SK-N-SH treated with all-trans-retinoic acid at 6 μM for 48 hours (cell line): Measurements from ENCODE around the gene VPS13D.

Experiments
- ARNTL ChIP-seq: fragments of 450-650 bp; formaldehyde crosslinking; IDR thresholded peaks from 2 replicates; pipeline ENCODE4 v1.5.0; 2020; ENCODE audit warnings: low read depth, mild to moderate bottlenecking, moderate library complexity, borderline replicate concordance
- GLIS3 ChIP-seq: fragments of 250-450 bp; sonication (Bioruptor Pico); IDR thresholded peaks from 2 replicates; pipeline ENCODE4 v1.5.0; 2020; ENCODE audit warnings: mild to moderate bottlenecking, moderate library complexity
- OSR1 ChIP-seq: fragments of 250-450 bp; sonication (Bioruptor Pico); IDR thresholded peaks from 2 replicates; pipeline ENCODE4 v1.8.0; 2022; ENCODE audit warnings: moderate library complexity, mild to moderate bottlenecking, inconsistent platforms
- TF ChIP-seq, protein P1 (sequence below): fragments of 250-450 bp; sonication (Bioruptor Pico); IDR thresholded peaks from 2 replicates; pipeline ENCODE4 v1.8.0; 2020; ENCODE audit warnings: mild to moderate bottlenecking, moderate library complexity, borderline replicate concordance
- TF ChIP-seq, protein P2 (sequence below): fragments of 250-450 bp; sonication (Bioruptor Pico); IDR thresholded peaks from 2 replicates; pipeline ENCODE4 v1.5.0; 2020; ENCODE audit warnings: mild to moderate bottlenecking, moderate library complexity

DNA sequence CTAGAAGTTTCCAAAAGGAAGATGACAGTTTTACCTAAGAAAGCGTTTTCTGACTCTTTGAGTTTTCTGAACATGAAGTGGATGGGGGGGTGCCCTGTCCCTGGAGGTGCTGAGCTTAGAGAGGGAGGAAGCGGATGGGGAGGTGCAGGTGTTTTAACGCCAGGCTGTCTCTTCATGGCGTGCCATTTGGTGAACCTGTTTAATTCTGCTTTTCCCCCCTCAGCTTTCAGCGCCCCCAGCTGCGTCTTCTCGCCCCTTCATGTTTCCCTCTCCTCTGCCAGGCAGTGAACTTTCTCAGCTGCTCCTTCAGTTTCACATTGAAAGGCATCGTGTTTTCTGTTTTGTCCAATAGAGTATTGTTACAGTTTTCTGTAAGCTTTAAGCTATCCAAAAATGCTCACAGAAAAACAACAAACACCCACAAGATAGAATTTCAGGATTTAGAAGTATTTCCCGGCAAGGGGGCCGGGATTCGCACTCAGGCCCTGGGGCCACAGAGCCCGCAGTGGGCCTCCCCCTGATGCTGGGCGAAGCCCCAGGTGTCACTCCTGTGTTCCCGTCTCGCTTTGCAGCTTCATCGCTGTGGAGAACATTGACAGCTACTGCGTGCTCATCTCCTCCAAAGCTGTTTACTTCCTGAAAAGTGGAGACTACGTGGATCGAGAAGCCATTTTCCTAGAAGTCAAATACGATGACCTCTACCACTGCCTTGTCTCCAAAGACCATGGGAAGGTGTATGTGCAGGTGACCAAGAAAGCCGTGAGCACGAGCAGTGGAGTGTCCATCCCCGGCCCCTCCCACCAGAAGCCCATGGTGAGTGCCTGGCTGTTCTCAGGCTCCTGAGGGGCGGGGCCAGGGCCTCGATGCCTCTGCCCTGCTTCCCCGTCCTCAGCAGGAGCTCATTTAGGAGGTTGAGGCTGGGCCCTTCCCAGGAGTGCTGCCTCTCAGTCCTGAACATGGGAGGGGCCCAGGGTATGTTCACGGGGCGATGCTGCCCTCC lies 276.8 kb downstream of the VPS13D start:
- no peak for TF ChIP-seq GLIS3 (CRISPR knock-in tag)
- no peak for TF ChIP-seq ARNTL
- no peak for TF ChIP-seq OSR1
- TF ChIP-seq, protein P1, sequence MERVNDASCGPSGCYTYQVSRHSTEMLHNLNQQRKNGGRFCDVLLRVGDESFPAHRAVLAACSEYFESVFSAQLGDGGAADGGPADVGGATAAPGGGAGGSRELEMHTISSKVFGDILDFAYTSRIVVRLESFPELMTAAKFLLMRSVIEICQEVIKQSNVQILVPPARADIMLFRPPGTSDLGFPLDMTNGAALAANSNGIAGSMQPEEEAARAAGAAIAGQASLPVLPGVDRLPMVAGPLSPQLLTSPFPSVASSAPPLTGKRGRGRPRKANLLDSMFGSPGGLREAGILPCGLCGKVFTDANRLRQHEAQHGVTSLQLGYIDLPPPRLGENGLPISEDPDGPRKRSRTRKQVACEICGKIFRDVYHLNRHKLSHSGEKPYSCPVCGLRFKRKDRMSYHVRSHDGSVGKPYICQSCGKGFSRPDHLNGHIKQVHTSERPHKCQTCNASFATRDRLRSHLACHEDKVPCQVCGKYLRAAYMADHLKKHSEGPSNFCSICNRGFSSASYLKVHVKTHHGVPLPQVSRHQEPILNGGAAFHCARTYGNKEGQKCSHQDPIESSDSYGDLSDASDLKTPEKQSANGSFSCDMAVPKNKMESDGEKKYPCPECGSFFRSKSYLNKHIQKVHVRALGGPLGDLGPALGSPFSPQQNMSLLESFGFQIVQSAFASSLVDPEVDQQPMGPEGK (CRISPR knock-in tag): no peak
- TF ChIP-seq, protein P2, sequence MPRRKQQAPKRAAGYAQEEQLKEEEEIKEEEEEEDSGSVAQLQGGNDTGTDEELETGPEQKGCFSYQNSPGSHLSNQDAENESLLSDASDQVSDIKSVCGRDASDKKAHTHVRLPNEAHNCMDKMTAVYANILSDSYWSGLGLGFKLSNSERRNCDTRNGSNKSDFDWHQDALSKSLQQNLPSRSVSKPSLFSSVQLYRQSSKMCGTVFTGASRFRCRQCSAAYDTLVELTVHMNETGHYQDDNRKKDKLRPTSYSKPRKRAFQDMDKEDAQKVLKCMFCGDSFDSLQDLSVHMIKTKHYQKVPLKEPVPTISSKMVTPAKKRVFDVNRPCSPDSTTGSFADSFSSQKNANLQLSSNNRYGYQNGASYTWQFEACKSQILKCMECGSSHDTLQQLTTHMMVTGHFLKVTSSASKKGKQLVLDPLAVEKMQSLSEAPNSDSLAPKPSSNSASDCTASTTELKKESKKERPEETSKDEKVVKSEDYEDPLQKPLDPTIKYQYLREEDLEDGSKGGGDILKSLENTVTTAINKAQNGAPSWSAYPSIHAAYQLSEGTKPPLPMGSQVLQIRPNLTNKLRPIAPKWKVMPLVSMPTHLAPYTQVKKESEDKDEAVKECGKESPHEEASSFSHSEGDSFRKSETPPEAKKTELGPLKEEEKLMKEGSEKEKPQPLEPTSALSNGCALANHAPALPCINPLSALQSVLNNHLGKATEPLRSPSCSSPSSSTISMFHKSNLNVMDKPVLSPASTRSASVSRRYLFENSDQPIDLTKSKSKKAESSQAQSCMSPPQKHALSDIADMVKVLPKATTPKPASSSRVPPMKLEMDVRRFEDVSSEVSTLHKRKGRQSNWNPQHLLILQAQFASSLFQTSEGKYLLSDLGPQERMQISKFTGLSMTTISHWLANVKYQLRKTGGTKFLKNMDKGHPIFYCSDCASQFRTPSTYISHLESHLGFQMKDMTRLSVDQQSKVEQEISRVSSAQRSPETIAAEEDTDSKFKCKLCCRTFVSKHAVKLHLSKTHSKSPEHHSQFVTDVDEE: no peak
